GM11168 (cell line): ENCODE measurements around the gene ATOX1.
"Not testable (repeated sequence)": the region's sequence is repeated elsewhere in the genome, so short reads cannot be mapped to it uniquely, and the experiment has no call there.

Experiments
- in situ Hi-C: fragments of 300-500 bp; cut with MboI; formaldehyde crosslinking; loops from one replicate; pipeline ENCODE4 v1.12.0; 2022; ENCODE audit warnings: low sequenced_read_pairs; ENCODE audit not compliant: unreplicated experiment

ATOX1 gene

GRCh38 chr5:151735646-151736045, 22.8 kb downstream of the ATOX1 start:
- in situ Hi-C loops = loop anchor here (5.0 kb wide), 1 partner anchor 73 kb away; no protein-coding TSS in a partner anchor

GRCh38 chr5:151734064-151734408, 24.4 kb downstream of the ATOX1 start:
- in situ Hi-C loops = no loop called here

- in situ Hi-C loops = no loop called here
Observed at GRCh38 chr5:151733358-151734063, 24.9 kb downstream of the ATOX1 start.

- in situ Hi-C loops = no loop called here
Observed at GRCh38 chr5:151730381-151730780, 28.1 kb downstream of the ATOX1 start.

- in situ Hi-C loops = not testable (repeated sequence)
Observed at GRCh38 chr5:151729597-151729996, 28.8 kb downstream of the ATOX1 start.

GRCh38 chr5:151724360-151724759, 34.1 kb downstream of the ATOX1 start:
- in situ Hi-C loops = no loop called here

GRCh38 chr5:151722546-151722945, 35.9 kb downstream of the ATOX1 start:
- in situ Hi-C loops = no loop called here

GRCh38 chr5:151721812-151722391, 36.5 kb downstream of the ATOX1 start:
- in situ Hi-C loops = no loop called here

- in situ Hi-C loops = no loop called here
Observed at GRCh38 chr5:151721087-151721646, 37.3 kb downstream of the ATOX1 start.

- in situ Hi-C loops = no loop called here
Observed at GRCh38 chr5:151720215-151720614, 38.2 kb downstream of the ATOX1 start.

GRCh38 chr5:151719228-151720000, 39.0 kb downstream of the ATOX1 start:
- in situ Hi-C loops = no loop called here

GRCh38 chr5:151718646-151719045, 39.8 kb downstream of the ATOX1 start:
- in situ Hi-C loops = no loop called here

GRCh38 chr5:151718153-151718552, 40.3 kb downstream of the ATOX1 start:
- in situ Hi-C loops = no loop called here

- in situ Hi-C loops = no loop called here
Observed at GRCh38 chr5:151717416-151717815, 41.0 kb downstream of the ATOX1 start.

GRCh38 chr5:151709109-151709735, 49.2 kb downstream of the ATOX1 start:
- in situ Hi-C loops = no loop called here

- in situ Hi-C loops = no loop called here
Observed at GRCh38 chr5:151708126-151708525, 50.3 kb downstream of the ATOX1 start.

GRCh38 chr5:151707567-151707966, 50.9 kb downstream of the ATOX1 start:
- in situ Hi-C loops = no loop called here

GRCh38 chr5:151706906-151707305, 51.5 kb downstream of the ATOX1 start:
- in situ Hi-C loops = no loop called here

GRCh38 chr5:151703780-151704179, 54.7 kb downstream of the ATOX1 start:
- in situ Hi-C loops = no loop called here

GRCh38 chr5:151703227-151703626, 55.2 kb downstream of the ATOX1 start:
- in situ Hi-C loops = no loop called here

GRCh38 chr5:151700820-151701219, 57.6 kb downstream of the ATOX1 start:
- in situ Hi-C loops = no loop called here
